LHCN-M2 (cell line): Measurements from ENCODE around the gene RMP24.

Experiments used
- DNase-seq: peaks from one replicate; pipeline ENCODE4 v3.0.0-alpha.2; 2012; ENCODE audit warnings: low read depth

Gene RMP24

GRCh38 chr18:35972197-35973000 lies at the start of gene RMP24:
TSS of gene RMP24 (plus strand) at chr18:35972679.
- DNase-seq = peak; percentile 92

- DNase-seq = no peak
Measured at GRCh38 chr18:35923939-35924684, 48.4 kb upstream of the RMP24 start.

GRCh38 chr18:35926884-35927283 lies 45.6 kb upstream of the RMP24 start:
- DNase-seq = no peak

GRCh38 chr18:35927430-35927829 lies 45.0 kb upstream of the RMP24 start:
- no peak for DNase-seq

- peak; percentile 12 for DNase-seq
Measured at GRCh38 chr18:35933982-35934381, 38.5 kb upstream of the RMP24 start.

GRCh38 chr18:35934891-35935290 lies 37.6 kb upstream of the RMP24 start:
- DNase-seq = no peak

GRCh38 chr18:35935805-35936204 lies 36.7 kb upstream of the RMP24 start:
- DNase-seq = no peak

- no peak for DNase-seq
Measured at GRCh38 chr18:35936951-35937350, 35.5 kb upstream of the RMP24 start.

- peak; percentile 3 for DNase-seq
Measured at GRCh38 chr18:35938158-35938557, 34.3 kb upstream of the RMP24 start.

GRCh38 chr18:35938562-35938961 lies 33.9 kb upstream of the RMP24 start:
- no peak for DNase-seq

- DNase-seq = no peak
Measured at GRCh38 chr18:35939138-35939537, 33.3 kb upstream of the RMP24 start.

GRCh38 chr18:35941299-35941698 lies 31.2 kb upstream of the RMP24 start:
- no peak for DNase-seq

GRCh38 chr18:35942133-35942532 lies 30.3 kb upstream of the RMP24 start:
- DNase-seq = no peak

- no peak for DNase-seq
Measured at GRCh38 chr18:35942661-35943060, 29.8 kb upstream of the RMP24 start.

- DNase-seq = no peak
Measured at GRCh38 chr18:35948080-35948479, 24.4 kb upstream of the RMP24 start.

- DNase-seq = no peak
Measured at GRCh38 chr18:35949090-35949489, 23.4 kb upstream of the RMP24 start.

GRCh38 chr18:35949903-35950627 lies 22.4 kb upstream of the RMP24 start:
- peak; percentile 44 for DNase-seq

GRCh38 chr18:35950628-35950982 lies 21.9 kb upstream of the RMP24 start:
- DNase-seq = no peak

GRCh38 chr18:35953688-35954087 lies 18.8 kb upstream of the RMP24 start:
- DNase-seq = no peak

- DNase-seq = no peak
Measured at GRCh38 chr18:35956226-35956625, 16.3 kb upstream of the RMP24 start.

- DNase-seq = no peak
Measured at GRCh38 chr18:35962320-35962719, 10.2 kb upstream of the RMP24 start.

GRCh38 chr18:35964319-35964718 lies 8.2 kb upstream of the RMP24 start:
- no peak for DNase-seq
